ENCODE results near the gene MFNG.
A peak's percentile ranks its signal among the peaks of the same experiment; 100 is the strongest.
"Not testable (repeated sequence)": the region's sequence is repeated elsewhere in the genome, so short reads cannot be mapped to it uniquely, and the experiment has no call there.

MFNG gene

DNA sequence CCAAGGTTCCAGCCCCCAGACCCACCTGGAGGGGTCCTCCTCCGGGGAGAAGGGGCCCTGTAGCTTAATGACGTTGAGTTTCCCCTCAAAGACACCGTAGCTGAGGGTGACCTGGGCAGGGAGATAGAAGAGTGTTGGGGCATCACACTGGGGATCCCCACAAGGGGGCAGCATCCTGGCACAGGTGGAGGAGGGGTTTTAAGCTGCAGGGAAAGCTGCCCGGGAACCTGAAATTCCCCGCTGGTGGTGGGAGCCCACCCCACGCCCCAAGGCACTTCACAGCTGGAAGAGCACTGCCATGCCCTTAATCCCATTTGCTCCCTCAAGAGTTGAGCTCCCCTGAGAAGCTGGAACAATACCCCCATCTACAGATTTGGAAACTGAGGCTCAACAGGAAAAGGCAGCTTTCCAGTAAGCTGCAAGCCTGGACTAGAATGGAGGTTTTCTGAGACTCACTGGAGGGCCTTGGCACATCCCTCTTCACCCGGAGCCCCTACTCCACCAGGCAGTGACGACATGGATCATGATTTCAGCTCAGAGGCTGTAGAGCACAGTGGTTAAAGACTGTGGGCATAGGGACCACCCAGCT is 13.7 kb downstream of the MFNG start:
- no peak for DNase-seq

- DNase-seq: no peak
Observed at GRCh38 chr22:37471727-37472417, 14.3 kb downstream of the MFNG start.

DNA sequence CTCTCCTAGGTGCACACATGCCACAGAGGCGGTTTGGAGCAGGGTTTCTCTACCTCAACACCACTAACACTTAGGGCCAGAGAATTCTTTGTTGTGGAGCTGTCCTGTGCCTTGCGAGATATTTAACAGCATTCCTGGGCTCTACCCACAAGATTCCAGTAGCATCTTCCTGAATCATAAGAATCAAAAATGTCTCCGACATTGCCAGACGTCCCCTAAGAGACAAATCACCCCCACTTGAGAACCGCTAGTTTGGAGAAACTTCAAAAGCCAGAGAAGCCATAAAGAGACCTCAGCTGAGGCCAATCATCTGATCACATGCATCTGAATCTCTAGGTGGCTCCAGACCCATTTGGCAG is 16.1 kb downstream of the MFNG start:
- no peak for DNase-seq

DNA sequence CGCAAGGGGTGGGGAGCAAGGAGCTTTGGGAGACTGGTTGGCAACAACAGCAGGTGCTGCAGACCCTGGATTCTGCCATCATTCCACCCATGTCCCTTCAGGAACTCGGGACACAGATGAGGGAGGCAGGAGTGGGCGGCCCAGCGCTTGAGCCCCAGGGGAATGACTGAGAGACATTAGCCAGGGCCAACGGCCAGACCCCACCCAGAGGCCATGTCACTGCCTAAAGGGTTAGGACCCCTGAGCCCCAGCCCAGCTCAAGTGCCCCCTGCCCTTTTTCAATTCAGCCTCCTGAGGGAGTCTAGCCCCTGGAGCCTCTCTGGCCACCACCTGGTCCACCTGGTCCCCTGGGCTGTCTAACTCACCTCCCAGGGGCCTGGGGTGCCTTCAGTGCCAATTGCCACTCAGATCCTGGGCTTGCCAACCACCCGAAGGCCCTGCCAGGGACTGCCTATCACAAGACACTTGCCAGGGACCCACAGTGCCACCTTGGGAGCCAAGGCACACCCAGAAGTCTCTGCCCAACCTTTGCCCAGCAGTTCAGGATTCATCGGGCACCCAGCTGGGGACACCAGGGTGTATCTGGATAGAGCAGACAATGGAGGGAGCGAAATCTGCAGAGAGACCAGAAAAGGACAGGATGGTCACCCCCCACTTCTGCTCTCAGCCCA is 16.6 kb downstream of the MFNG start:
- DNase-seq: no peak

DNA sequence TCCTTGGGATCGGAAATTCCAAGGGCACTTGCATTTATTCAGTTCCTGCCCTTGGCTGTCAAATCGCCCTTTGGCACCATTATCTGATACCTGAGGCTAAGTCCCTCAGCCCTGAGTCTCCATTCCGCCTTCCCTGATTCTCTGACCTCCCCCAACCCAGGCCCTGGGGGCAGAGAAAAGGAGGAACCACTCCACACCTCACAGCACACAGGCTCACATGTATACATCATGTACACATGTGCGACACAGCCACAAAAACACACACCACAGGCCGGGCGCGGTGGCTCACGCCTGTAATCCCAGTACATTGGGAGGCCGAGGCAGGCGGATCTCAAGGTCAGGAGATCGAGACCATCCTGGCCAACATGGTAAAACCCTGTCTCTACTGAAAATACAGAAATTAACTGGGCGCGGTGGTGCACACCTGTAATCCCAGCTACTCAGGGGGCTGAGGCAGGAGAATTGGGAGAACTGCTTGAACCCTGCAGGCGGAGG is 17.9 kb downstream of the MFNG start:
- not testable (repeated sequence) for DNase-seq

DNA sequence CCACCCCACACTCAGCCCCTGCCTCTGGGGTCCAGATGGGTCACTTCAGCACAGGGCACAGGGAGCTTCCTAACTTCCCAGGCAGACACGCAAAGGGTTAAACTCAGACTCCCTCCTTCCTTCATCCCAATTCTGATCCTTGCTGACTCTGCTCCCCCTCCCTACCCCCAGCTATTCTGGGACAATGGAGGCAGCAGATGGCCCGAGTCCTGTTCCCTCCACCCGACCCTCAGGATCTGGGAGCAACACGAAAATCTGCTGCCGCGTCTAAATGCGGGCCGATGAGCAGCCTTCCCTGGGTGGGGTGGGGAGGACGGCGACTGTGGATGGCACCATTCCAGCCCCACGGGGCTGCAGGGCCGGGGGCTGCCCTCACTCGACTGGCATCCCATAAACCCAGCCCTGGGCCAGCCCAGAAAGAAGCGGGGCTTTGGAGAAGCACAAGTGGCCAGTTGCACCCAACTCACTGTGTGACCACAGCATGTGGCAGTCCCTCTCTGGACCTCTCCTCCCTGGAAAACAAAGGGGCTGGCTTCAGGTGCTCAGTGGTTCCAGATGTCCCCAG is 18.7 kb downstream of the MFNG start:
- DNase-seq: no peak

- no peak for DNase-seq
Observed at GRCh38 chr22:37464181-37464580, 22.0 kb downstream of the MFNG start.

- DNase-seq: no peak
Observed at GRCh38 chr22:37462983-37463382, 23.2 kb downstream of the MFNG start.

- DNase-seq: no peak
Observed at GRCh38 chr22:37462436-37462835, 23.7 kb downstream of the MFNG start.

GRCh38 chr22:37461961-37462360 is 24.2 kb downstream of the MFNG start:
- DNase-seq: peak; percentile 42

GRCh38 chr22:37460684-37461083 is 25.5 kb downstream of the MFNG start:
- no peak for DNase-seq

DNA sequence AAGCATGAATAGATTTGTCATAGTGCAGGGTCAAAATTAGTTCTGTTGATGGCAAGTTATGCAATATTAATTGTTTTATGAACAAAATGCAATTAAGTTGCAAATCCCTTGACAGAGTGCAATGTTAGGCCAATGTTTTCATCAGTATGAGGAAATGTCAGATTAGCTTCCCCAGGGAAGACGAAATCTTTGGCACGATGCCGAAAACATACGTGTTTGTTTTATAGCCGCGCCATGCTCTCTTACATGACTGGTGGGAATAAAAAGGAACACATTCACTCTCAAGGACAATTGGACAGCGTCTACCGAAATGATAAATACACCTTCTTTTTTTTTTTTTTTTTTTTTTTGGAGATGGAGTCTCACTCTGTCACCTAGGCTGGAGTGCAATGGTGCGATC is 27.0 kb downstream of the MFNG start:
- DNase-seq: no peak

DNA sequence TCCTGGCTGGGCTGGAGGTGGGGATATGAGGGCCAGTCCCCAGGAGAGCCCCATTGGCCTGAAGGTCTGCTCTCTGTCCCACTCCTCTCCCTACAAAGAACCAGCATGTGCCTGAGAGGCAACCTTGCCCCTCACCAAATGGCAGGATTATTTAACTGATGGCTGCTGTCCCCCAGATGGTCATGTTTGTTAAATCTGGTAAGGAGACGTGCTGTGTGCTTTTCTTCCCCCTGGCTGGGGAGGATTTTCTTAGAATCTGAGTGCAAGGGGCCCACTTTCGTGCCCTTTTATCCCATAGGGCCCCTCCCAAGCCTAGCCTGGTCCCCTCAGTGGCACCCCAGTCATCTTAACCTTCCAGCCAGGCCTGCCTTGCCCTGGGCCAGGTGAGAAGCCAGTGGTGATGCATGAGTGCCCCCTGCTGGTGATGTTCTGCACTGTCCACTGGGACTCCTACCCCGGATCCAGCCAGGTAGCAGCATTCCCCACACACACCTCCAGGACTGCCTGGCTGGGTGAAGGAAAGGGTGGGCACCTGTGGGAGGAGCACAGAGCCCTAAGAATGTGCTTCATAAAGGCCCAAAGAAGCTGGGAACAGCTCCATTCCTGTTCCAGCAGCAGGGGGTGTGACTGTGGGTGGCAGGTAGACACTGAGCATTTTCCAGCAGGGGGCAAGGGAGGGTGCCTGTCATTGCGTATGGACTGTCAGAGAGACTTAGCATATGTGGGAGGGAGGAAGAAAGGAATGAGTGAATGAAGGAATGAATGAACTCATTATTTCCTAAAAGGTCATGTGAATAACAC is 28.9 kb downstream of the MFNG start:
- DNase-seq: peak; percentile 29

- DNase-seq: no peak
Observed at GRCh38 chr22:37456346-37456745, 29.8 kb downstream of the MFNG start.

DNA sequence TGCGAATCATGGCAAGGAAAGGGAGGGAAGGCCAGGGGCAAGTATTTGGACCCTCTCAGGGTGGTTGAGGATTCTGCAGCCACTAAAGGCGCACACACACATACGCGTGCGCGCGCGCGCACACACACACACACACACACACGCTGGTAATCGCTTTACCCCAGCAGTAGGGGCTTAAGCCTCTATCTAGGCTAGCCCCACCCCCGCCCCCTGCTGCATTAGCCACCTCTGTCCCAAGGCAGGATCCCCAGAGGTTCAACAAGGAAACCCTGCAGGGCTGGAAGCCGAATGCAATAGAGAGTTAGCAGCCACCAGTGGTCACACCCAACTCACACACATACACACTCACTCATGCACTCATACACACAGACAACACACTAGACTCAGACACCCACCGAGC is 30.3 kb downstream of the MFNG start:
- DNase-seq: no peak

DNA sequence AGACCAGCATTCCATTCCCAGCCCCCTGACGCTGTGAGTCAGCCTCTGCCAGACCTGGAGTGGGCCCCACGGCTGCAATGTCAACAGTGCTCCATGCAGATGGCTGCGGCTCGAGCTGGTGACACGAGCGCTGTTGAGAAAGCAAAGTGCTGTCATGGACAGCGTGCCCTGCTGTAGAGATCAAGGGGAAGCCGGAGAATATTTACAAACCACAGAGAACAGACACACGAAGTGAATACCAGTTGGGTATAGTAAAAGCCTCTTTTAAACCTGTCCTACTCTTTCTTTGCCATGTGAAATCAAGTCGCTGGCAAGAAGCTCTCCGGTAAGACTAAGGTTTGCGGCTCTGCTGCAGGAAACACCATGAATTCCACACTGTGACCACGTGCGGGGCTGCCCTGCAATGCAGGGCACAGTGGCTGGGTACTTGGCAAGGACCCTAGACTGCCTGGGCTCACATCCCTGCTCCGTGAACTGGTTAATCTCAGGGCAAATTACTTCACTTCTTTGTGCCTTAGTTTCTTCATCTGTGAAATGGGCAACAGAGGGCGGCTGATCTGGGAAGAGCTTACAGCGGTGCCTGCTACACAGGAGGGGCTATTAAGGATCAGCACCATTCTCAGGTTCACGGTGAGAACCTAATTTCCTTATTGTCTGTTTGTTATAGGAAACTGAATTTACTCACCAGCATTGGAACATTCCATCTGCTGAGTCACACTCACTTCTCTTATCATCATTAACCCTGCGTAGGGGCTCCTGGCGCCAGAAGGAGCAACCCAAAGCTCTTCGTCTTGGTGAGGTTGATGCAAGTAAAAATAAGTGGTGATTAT is 31.1 kb downstream of the MFNG start:
- peak; percentile 58 for DNase-seq

GRCh38 chr22:37453696-37454095 is 32.5 kb downstream of the MFNG start:
- DNase-seq: no peak

- DNase-seq: no peak
Observed at GRCh38 chr22:37451218-37451617, 35.0 kb downstream of the MFNG start.

GRCh38 chr22:37449331-37450001 is 36.7 kb downstream of the MFNG start:
- DNase-seq: no peak

- DNase-seq: no peak
Observed at GRCh38 chr22:37448516-37449127, 37.6 kb downstream of the MFNG start.

- no peak for DNase-seq
Observed at GRCh38 chr22:37445501-37445900, 40.7 kb downstream of the MFNG start.

Data from NCI-H1092 (cell line).